ENCODE results near the gene CTDSPL.

- TF ChIP-seq POLR2AphosphoS5 (IDR thresholded peaks at IDR 0.05) (no peak), CTCF (IDR thresholded peaks at IDR 0.05) (no peak), POLR2A (IDR thresholded peaks at IDR 0.05) (no peak), EP300 (IDR thresholded peaks at IDR 0.05) (no peak)
These were observed 55.0 kb downstream of the CTDSPL start for GRCh38 chr3:37916685-37917084.
